ENCODE results near the gene FOXA1. TPM values are rescaled to one million over a fixed set of nuclear protein-coding genes. Genes with fewer than 3 reads are reported as not detected.
A peak's percentile ranks its signal among the peaks of the same experiment; 100 is the strongest.

FOXA1 gene
- total RNA-seq, 1 donor from 2014 or later = 30.5 TPM

- H3K36me3 ChIP-seq = no peaks in the 10 kb centered on the region
- intact Hi-C loops (cut with DNase I) = no loop called here
- ATAC-seq (no peak), DNase-seq (no peak)
- TF ChIP-seq CTCF (IDR thresholded peaks at IDR 0.05) = no peak
- H3K4me3 ChIP-seq = no peak overlapping the region
- peaks cover 21% of the 10 kb centered on the region for H3K4me1 ChIP-seq
- H3K27ac ChIP-seq = no peak overlapping the region
- H3K27me3 ChIP-seq (ENCODE audit: low read depth) = peaks cover 73% of the 10 kb centered on the region
- H3K9me3 ChIP-seq = no peaks in the 10 kb centered on the region
These were observed 6.8 kb upstream of the FOXA1 start for GRCh38 chr14:37601865-37602264.

- H3K9me3 ChIP-seq = no peaks in the 10 kb centered on the region
- intact Hi-C loops (cut with DNase I) = no loop called here
- no peak overlapping the region for H3K4me3 ChIP-seq
- peaks cover 28% of the 10 kb centered on the region for H3K4me1 ChIP-seq
- ATAC-seq (no peak), DNase-seq (no peak)
- no peak for TF ChIP-seq CTCF (IDR thresholded peaks at IDR 0.05)
- H3K36me3 ChIP-seq = no peaks in the 10 kb centered on the region
- peaks cover 81% of the 10 kb centered on the region for H3K27me3 ChIP-seq (ENCODE audit: low read depth)
- H3K27ac ChIP-seq = no peak overlapping the region
These were observed 6.1 kb upstream of the FOXA1 start for GRCh38 chr14:37600880-37601741.

GRCh38 chr14:37599507-37600368 lies 4.7 kb upstream of the FOXA1 start:
- no peak for TF ChIP-seq CTCF (IDR thresholded peaks at IDR 0.05)
- peak; percentile 46 for DNase-seq
- Histone ChIP-seq H3K9me3 (no peaks in the 10 kb centered on the region), H3K36me3 (no peaks in the 10 kb centered on the region), H3K27me3 (ENCODE audit: low read depth) (peaks cover 91% of the 10 kb centered on the region), H3K4me1 (peaks cover 38% of the 10 kb centered on the region), H3K4me3 (peak overlapping the region; percentile 51), H3K27ac (peak overlapping the region; percentile 81)
- intact Hi-C loops (cut with DNase I) = no loop called here
- ATAC-seq = no peak

GRCh38 chr14:37598747-37599506 lies 3.9 kb upstream of the FOXA1 start:
- Histone ChIP-seq H3K9me3 (no peaks in the 10 kb centered on the region), H3K36me3 (no peaks in the 10 kb centered on the region), H3K27me3 (ENCODE audit: low read depth) (peaks cover 90% of the 10 kb centered on the region), H3K4me1 (peaks cover 38% of the 10 kb centered on the region), H3K27ac (peak overlapping the region; percentile 81), H3K4me3 (peak overlapping the region; percentile 51)
- ATAC-seq (no peak), DNase-seq (no peak)
- intact Hi-C loops (cut with DNase I) = no loop called here
- no peak for TF ChIP-seq CTCF (IDR thresholded peaks at IDR 0.05)

Measured in lower lobe of right lung (tissue), 2 donors.